CD4-positive, alpha-beta T cell treated with Interleukin-6 at 100 ng/mL for 8 hours (primary cell): ENCODE measurements around the gene SH3D21.

Experiments
- DNase-seq: peaks from one replicate; pipeline ENCODE4 v3.0.0-alpha.2; 2020; ENCODE audit warnings: mixed read lengths, low spot score

SH3D21 gene

GRCh38 chr1:36358514-36359084 lies 52.4 kb downstream of the SH3D21 start:
- DNase-seq: no peak

GRCh38 chr1:36359383-36359782 lies 53.2 kb downstream of the SH3D21 start:
- DNase-seq: no peak

GRCh38 chr1:36359911-36360550 lies 53.9 kb downstream of the SH3D21 start:
- peak; percentile 45 for DNase-seq

GRCh38 chr1:36365381-36365780 lies 59.2 kb downstream of the SH3D21 start:
- DNase-seq: no peak

- DNase-seq: peak; percentile 75
Measured at GRCh38 chr1:36366091-36366661, 60.0 kb downstream of the SH3D21 start.

GRCh38 chr1:36367066-36367465 lies 60.9 kb downstream of the SH3D21 start:
- DNase-seq: peak; percentile 69

- DNase-seq: no peak
Measured at GRCh38 chr1:36367798-36368197, 61.6 kb downstream of the SH3D21 start.

GRCh38 chr1:36369061-36369861 lies 63.1 kb downstream of the SH3D21 start:
- peak; percentile 78 for DNase-seq
